SHP77 (cell line): ENCODE measurements around the gene RNF207.

Source experiments
- DNase-seq, 2 experiments: peaks; one replicate each; lab custom pipeline; 2025; lab: John Stamatoyannopoulos, UW

Gene RNF207, protein sequence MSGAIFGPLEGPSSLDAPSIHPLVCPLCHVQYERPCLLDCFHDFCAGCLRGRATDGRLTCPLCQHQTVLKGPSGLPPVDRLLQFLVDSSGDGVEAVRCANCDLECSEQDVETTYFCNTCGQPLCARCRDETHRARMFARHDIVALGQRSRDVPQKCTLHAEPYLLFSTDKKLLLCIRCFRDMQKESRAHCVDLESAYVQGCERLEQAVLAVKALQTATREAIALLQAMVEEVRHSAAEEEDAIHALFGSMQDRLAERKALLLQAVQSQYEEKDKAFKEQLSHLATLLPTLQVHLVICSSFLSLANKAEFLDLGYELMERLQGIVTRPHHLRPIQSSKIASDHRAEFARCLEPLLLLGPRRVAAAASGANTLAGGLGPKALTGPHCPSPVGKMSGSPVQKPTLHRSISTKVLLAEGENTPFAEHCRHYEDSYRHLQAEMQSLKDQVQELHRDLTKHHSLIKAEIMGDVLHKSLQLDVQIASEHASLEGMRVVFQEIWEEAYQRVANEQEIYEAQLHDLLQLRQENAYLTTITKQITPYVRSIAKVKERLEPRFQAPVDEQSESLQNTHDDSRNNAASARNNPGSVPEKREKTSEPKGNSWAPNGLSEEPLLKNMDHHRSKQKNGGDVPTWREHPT

DNA sequence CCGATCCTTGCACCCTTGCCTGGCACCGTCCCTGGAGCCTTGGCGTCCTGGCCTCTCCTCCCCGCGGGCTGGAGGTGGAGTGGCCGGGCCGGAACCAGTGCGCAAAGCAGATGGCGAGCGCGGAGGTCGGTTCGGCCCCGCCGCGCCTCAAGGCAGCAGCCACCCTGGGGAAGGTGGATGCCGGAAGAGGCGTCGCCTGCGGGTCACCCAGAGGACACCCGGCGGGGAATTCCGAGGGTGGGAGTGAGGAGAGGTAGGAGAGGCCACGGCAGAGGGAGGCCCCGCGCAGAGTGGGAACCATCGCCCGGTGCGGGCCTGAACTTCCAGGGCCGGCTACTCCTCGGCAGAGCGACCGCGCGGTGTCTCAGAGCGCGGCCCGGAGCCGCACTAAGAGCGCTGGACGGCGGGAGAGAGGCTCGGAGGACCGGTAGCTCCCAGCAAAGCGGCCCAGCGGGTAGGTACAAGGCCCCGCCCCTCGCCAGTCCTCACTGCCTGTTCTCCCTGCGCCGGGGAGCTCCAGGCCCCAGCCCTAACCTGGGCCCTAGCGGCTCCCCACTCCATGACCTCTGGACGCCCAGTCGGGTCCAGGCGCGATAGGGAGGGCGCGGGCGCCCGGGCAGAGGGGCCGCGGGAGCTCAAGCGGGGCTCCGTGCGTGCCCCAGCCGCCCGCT, at the start of gene RNF207:
Gene RNF207, plus strand, starts transcription at position 271 of the 671 bp plus-strand sequence. CDS start 417 bp downstream, outside the sequence.
- peak; percentile 5 to 45 for DNase-seq

- no peak for DNase-seq
Measured at GRCh38 chr1:6157132-6157527, 48.8 kb upstream of the RNF207 start.

DNA sequence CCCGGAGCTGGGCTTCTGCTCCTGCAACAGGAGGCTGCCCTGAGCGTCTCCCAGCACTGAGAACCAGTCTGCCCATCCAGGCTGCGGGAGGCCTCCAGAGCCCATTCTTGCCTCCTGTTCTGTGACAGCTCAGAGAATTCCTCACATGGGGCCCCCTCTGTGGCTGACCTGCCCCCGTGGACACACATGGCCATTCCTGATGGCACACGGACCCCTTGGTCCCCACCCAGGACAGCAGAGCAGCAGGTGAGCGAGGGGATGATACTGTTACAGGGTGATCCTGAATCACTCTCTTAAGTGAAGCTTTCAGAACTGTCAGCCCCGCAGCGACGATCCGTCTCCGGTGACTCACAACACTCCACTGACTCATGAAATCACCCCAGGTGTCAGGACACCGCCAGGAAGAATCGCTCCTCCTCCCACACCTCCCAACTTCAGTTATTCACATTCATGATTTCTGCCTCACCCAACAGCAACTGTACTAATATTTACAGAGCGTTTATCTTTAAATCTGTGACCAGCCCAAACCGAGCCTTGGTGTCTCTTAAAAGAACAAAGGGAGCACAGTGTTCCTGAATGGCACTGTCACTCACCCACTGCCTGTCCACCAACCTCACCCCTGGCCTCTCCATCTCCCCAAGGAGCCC, 48.3 kb upstream of the RNF207 start:
- peak; percentile 66 to 68 for DNase-seq

GRCh38 chr1:6158181-6158580, 47.7 kb upstream of the RNF207 start:
- DNase-seq: no peak

DNA sequence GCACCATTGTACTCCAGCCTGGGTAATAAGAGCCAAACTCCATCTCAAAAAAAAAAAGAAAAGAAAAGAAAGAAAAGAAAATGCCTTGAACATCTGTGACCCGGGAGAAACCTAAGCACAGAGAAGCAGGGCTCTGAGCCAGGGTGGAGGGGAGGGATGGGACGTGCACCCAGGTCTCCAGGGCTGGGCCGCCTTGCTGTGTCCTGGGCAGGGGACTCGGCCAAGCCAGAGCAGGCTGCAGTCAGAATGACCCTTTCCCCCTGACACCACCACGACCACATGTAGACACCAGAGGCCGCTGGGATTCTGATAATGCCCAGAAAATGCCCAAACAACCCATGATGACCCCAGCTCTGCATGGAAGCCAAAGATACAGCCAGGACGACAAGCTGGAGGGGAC, 43.6 kb upstream of the RNF207 start:
- no peak for DNase-seq

GRCh38 chr1:6162773-6163172, 43.1 kb upstream of the RNF207 start:
- peak; percentile 60 to 78 for DNase-seq

DNA sequence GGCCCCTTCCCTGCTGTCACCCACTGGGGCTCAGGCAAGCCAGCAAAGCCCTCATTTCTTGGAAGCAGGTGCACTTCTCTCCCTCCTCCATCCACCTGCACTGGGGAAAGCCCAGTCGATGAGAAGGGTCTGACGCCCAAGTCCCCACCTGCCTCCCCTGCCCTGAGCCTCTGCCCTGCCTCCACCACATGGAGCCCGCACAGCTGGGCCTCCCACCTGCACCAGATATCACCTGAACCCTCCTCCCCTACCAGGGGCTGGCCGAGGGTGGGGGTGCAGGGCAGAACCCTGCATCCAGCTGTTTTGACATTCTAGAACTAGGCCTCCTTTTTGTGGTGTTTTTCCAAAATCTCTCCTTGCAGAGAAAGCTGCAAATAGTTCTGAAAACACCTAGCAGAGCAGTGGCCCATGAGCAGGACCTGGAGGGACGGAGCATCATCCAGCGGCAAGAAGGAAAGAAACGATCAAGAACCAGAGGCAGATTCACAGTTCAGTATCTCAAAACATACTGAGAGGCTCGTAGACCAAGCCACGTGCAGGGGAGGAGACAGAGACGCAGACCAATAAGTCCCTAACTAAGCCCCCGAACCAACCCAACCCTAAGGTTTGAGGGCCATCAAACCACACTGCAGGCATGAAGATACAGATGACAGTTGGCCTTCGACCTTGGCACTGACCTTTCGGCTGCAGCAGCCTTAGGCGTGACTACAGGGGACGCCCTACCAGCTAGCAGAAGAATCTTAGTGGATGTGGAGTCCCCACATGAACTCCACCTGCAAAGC, 42.5 kb upstream of the RNF207 start:
- DNase-seq: peak; percentile 46 to 56

DNA sequence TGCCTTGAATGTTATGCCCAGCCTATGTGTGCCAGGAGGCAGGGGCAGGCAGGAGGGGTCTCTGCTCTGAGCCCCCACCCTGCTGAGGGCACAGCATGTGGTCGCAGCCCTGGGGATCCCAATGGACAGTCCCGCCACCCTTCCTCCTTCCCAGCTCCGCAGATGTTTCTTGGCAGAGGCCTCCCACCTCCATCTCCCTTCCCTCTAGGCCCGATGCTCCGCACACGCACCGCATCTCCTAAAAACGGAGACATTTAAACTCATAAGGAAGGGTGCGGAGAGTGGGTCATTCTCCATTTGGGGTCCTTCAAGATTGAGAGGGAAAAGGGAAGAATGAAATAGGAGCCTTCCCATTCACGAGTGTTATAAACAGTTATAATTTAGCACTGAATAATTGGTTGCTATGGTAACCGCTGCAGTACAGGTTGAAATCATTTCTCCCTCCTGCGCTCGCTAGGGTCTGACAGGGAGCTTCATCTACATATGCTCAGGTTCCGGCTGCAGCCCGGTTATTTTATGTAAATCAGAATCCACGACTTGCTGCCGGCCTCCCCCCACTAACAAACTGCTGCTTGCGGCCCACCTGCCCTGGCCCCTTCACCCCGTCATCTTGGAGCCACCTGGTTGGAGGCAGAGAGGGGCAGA, 41.8 kb upstream of the RNF207 start:
- DNase-seq: no peak

DNA sequence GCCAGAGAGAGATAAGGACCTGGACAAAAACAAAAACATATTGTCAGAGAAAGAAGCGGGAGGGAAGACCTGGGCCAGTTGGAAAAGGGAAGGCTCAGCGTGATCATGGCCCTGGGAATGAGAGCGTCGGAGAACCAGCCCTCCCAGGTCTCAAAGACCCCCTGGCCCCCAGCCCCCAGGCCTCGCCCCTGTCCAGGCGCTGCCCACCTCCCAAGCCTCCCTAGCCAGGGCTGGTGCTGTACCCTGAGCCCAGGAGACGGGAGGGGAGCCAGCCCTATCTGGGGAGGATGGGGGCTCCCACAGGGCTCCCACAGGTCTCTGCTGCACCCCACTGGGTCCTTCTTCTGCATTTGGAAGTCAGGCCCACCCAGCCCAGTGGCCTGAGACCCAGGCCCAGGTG, 40.9 kb upstream of the RNF207 start:
- no peak for DNase-seq

- DNase-seq: no peak
Measured at GRCh38 chr1:6165441-6165985, 40.4 kb upstream of the RNF207 start.

- no peak for DNase-seq
Measured at GRCh38 chr1:6166221-6166620, 39.7 kb upstream of the RNF207 start.

- no peak for DNase-seq
Measured at GRCh38 chr1:6166655-6167390, 39.1 kb upstream of the RNF207 start.

GRCh38 chr1:6167391-6168303, 38.3 kb upstream of the RNF207 start:
- DNase-seq: no peak

DNA sequence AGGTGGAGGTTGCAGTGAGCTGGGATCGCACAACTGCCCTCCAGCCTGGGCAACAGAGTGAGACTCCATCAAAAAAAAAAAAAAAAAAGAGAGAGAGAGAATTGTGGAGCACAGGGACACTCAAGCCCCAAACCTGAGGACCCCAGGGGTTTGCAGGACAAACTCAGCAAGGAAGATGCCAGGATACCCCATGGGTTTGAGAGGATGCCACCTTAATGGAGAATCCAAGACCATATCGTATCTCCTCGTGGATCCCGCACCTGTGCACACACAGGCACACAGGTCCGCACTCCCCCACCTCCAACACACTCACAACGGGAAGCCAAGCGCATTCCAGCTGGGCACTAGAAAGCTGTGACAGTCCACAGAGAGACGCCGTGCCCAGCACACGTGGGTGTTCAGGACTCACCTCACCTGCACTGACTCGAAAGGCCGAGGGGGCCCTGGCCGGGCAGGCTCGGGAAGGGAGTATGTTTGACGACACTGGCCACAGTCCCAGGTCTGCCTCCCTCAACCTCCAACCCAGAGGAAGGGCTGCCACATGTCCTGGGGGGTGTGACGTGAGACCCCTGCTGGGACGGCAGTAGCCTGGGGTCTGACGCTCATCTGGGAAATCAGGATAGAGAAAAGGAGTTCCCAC, 36.9 kb upstream of the RNF207 start:
- DNase-seq: no peak

- no peak for DNase-seq
Measured at GRCh38 chr1:6170116-6170741, 35.7 kb upstream of the RNF207 start.

DNA sequence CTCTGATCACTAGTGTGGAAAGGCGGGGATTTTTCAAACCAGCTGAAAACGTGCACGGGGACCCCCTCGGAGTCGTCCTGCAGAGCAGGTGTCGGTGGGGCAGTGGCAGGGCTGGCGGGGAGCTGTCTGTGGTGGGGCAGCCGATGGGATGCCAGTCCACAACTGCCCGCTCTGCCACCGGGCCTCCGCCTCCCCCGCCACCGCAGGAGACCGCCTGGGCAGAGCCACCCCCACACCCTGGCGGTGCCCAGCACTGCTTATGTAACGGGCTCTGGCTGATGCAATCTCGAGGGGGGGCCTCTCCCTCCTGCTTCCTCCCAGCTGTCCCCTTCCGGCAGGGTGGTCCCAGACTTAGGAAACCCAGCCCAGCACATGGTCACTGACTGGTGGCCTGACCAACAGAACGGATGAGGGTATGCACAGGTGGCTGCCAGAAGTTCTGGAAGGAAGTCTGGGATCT, 35.1 kb upstream of the RNF207 start:
- DNase-seq: peak in 1 of 2 experiments; percentile 56

GRCh38 chr1:6171548-6172124, 34.3 kb upstream of the RNF207 start:
- DNase-seq: peak; percentile 62 to 68

GRCh38 chr1:6172549-6172948, 33.4 kb upstream of the RNF207 start:
- no peak for DNase-seq
